HG02852 (cell line): ENCODE data around the gene STEAP1B.

Source experiments
- ATAC-seq: cut with Tn5 transposase; IDR thresholded peaks from one replicate; pipeline ENCODE4 v1.9.1; 2021; ENCODE audit warnings: mild to moderate bottlenecking, moderate library complexity; ENCODE audit not compliant: unreplicated experiment

STEAP1B gene

DNA sequence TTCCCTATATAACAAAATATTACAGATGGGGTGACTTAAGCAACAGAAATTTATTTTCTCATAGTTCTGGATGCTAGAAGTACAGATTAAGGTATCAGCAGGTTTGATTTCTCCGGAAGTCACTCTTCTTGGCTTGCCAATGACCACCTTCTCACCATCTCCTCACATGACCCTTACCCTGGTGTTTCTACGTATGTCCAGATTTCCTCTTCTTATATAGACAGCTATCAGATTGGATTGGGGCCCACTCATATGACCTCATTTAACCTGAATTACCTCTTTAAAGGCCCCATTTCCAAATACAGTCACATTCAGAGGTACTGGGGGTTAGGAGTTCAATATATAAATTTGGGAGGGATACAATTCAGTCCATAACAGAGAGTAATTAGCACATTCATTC lies 126.1 kb downstream of the STEAP1B start:
- no peak for ATAC-seq

DNA sequence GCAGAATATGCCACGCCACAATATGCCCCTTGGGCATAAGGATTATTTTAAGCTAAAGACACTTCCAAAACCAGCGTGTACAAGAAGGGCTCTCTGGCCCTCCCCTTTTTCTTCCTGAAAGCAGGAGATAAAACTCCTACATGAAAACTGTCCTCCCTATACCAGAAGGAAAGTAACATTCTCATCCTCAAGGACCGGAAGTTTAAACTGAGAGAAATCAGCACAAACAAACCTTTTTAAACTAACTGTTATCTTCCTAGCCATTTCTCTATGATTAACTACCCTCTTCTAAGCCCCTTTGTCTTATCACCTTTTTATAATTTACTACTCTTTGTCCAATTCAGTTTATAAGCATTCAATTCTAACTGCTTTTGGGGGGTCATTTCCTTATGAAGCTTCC lies 126.6 kb downstream of the STEAP1B start:
- no peak for ATAC-seq

DNA sequence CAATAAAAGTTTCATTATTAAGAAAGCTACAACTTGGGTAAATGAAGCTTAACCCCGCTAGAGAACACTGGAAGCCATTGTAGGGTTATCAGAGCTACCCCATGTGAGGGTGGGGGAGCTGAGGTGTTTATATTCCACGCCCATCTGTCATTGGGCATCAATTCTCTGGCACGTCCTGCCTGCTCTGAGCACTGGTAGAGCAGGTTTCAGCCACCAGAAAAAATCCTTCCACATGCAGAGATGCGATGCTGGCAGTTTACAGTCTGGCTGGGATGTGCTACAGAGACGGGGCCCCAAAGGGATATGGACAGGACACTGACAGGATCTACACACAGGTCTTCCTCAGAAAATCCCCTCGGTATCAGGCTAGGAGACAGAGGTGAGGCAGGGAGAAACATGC lies 127.1 kb downstream of the STEAP1B start:
- no peak for ATAC-seq

DNA sequence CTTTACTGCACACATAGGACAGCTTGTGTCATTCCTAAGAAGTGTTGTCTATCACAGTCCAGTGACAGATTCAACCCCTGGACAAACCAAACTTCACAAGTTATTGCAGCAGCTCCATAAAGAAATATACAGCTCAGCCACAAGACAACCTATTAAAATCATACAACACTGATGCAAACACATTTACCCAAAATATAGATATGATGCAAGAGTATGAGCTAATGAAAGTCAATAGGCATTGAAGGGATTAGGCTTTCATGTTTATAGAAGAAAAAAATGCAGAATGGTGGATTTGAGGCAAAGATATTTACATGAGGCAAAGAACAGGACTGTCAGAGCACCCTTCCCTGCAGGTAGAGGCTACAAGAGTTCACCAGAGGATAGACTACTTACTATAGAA lies 128.1 kb downstream of the STEAP1B start:
- ATAC-seq = no peak
